ENCODE data around the gene RBM20.
A peak's percentile ranks its signal among the peaks of the same experiment; 100 is the strongest.
"Not testable (repeated sequence)": the region's sequence is repeated elsewhere in the genome, so short reads cannot be mapped to it uniquely, and the experiment has no call there.

RBM20 gene

DNA sequence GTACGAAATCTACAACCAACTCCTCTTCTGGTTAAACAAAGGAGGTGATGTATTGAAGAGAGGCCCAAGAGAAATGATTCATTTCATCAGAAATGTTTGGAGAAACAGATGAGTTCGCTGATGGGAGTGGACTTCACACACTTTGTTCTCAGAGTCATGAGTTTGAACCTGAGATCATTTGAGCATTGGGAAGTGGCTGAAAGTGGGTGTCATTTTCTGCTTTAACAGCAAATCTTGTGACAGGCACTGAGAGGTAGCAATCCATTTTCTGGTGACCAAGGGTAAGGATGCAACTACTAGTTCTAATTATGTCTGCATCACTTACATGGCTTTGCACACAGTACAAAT lies 51.4 kb downstream of the RBM20 start:
- intact Hi-C loops (cut with DNase I) = no loop called here
- no peak for DNase-seq

- DNase-seq = peak in 1 of 42 donors; percentile 26
- intact Hi-C loops (cut with DNase I) = no loop called here
Measured at GRCh38 chr10:110696436-110696835, 52.3 kb downstream of the RBM20 start.

GRCh38 chr10:110698340-110698739 lies 54.2 kb downstream of the RBM20 start:
- DNase-seq = peak in 1 of 42 donors; percentile 10
- intact Hi-C loops (cut with DNase I) = no loop called here

DNA sequence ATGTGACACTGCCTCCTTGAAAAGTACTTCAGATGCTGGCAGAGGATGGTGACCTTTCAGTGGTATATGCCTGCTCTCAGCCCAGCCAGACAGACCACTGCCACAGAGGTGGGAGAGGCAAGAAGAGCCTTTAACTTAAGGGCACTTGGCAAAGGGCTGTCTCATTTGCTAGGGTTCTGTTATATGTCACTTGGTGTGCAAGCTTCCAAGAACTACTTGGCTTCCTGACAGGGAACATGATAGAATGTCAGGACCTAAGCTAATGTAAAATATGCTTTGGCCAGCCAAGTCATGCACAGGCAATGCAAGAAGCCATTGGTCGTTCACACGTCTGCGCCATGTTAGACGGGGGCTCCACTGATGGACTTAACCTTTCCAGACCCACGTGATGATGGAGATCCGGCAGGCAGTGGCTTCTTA lies 54.7 kb downstream of the RBM20 start:
- intact Hi-C loops (cut with DNase I) = no loop called here
- peak in 1 of 42 donors; percentile 12 for DNase-seq

DNA sequence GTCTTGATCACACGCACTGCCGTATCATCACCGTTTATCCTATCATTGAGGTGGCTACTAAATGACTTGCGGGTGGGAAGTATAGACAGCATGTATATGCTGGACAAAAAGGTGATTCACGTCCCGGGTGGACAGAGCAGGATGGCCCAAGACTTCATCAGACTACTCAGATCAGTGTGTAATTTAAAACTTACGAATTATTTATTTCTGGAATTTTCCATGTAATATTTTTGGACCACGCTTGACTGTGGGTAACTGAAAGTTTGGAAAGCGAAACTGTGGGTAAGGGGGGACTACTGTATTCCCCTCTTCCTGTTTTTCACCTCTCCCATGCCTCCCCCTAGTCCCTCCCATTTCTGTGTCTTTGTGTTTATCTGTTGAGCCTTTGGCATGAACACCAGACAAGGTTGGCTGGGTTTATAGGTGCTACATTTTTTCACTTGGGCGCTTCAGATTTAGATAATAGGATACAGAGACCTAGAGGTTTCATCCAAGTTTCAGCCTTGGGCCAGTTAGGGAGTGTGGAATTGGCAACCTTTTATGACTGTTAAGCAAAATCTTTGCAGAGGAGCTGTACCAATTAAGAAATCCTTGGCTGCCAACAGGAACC lies 55.8 kb downstream of the RBM20 start:
- intact Hi-C loops (cut with DNase I) = no loop called here
- peak in 1 of 42 donors; percentile 17 for DNase-seq

DNA sequence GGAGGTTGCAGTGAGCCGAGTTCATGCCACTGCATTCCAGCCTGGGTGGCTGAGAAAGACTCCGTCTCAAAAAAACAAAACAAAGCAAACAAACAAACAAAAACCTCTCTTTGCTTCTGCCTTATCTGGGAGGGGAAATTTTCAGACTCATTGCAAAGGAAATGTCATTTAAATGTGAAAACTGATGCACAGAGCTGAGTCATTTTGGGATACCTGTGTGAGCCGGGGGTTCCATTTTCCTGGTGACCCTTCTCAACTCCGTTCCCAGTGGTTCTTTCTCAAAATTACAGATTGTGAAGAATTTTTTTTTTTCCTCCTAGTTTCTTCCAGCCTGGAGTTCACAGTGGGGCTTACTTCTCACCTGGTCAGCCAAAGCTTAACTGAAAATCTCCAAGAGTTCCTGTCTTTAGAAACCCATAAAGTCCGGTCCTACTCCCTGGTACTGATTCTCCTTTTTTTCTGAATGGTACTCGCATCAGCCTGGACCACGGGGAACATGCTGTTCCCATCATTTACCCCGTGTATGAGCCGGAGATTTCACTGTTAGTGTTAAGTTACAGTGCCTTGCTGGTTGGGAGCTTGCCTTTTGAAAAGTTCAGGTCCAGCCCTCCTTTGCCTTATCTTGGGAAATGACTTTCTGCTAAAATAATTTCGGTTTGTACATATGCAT lies 56.9 kb downstream of the RBM20 start:
- no peak for DNase-seq
- intact Hi-C loops (cut with DNase I) = no loop called here

DNA sequence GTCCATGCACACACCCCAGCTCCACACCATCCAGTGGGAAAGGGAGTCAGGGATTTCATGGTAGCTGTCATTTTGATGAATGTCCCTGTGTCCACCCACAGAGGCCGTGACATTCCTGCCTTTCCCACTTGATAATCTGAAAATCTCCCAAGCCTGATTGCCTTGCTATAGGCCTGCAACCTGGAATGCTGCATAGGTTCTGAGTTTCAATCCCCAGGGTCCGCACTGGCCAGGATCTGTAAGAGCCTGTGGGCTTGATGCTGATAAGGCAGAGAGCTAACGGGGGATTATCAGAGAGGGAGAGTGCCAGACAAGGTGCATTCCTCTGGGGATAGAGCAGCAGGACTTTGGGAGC lies 57.5 kb downstream of the RBM20 start:
- intact Hi-C loops (cut with DNase I) = no loop called here
- no peak for DNase-seq

DNA sequence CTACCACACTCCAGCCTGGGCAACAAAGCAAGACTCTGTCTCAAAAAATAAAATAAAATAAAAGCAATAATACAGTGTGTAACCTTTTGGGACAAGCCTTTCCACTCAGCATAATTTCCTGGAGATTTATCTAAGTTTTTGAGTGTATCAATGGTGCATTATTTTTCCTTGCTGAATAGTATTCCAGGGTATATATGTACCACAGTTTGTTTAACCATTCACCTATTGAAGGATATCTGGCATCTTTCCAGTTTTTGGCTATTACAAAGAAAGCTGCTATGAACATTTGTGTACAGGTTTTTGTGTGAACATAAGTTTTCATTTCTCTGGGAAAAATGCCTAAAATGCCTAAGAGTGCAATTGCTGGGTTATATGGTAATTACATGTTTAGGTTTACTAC lies 59.9 kb downstream of the RBM20 start:
- intact Hi-C loops (cut with DNase I) = no loop called here

GRCh38 chr10:110704906-110705476 lies 60.9 kb downstream of the RBM20 start:
- DNase-seq = peak in 1 of 42 donors; percentile 4
- intact Hi-C loops (cut with DNase I) = no loop called here

More for the DNA sequence above, 59.9 kb downstream of the RBM20 start:
- no peak for DNase-seq

GRCh38 chr10:110705596-110705995 lies 61.5 kb downstream of the RBM20 start:
- intact Hi-C loops (cut with DNase I) = not testable (repeated sequence)

GRCh38 chr10:110706690-110707098 lies 62.6 kb downstream of the RBM20 start:
- intact Hi-C loops (cut with DNase I) = no loop called here

More at GRCh38 chr10:110705596-110705995, 61.5 kb downstream of the RBM20 start:
- peak in 1 of 42 donors; percentile 1 for DNase-seq

GRCh38 chr10:110708776-110709443 lies 64.8 kb downstream of the RBM20 start:
- intact Hi-C loops (cut with DNase I) = no loop called here
- DNase-seq = peak in 1 of 42 donors; percentile 26

More at GRCh38 chr10:110706690-110707098, 62.6 kb downstream of the RBM20 start:
- peak in 1 of 42 donors; percentile 9 for DNase-seq

DNA sequence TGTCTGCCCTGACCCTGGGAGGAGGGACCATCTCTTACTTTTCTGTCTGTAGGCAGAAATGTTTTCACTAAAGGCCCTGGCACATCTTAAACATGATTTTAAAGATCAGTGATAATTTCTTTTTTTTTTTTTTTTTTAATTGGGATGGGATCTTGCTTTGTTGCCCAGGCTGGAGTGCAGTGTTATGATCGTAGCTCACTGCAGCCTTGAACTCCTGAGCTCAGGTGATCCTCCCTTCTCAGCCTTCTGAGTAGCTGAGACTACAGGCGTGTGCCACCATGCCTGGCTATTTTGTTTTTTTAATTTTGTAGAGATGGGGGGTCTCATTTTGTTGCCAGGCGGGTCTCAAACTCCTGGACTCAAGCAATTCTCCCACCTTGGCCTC lies 65.3 kb downstream of the RBM20 start:
- DNase-seq = peak in 1 of 42 donors; percentile 16
- intact Hi-C loops (cut with DNase I) = no loop called here

DNA sequence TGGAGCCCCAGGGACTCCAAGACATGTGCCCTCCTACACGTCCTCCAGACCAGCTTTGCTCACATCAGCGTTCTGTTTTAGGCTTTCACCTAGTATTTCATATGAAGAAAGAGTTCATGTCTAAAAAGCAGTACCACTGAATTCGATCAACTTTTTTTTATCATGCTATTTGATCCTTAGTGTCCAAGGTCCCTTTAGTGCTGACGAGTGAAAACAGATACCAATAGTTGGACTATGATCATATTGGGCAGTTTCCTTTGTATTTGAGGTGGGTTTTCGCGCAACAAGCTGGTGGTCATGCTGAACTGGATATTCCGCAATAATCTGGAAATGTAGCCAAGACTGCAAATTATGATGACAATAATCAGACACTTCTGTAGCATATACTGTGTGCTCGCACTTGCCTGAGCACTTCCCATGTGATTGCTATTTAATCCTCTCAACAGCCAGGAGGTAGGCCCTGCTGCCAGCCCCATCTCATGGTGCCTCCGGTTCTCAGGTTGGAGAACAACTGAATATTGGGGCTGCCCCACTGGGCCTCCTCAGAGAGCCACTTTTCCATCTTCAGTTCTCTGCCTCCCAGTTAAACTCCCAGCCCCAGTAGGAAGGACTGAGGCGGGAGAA lies 65.9 kb downstream of the RBM20 start:
- intact Hi-C loops (cut with DNase I) = no loop called here

GRCh38 chr10:110710621-110711020 lies 66.5 kb downstream of the RBM20 start:
- peak in 1 of 42 donors; percentile 21 for DNase-seq
- intact Hi-C loops (cut with DNase I) = no loop called here

More for the DNA sequence above, 65.9 kb downstream of the RBM20 start:
- DNase-seq = peak in 1 of 42 donors; percentile 10

- intact Hi-C loops (cut with DNase I) = no loop called here
- DNase-seq = peak in 1 of 42 donors; percentile 2
Measured at GRCh38 chr10:110711382-110711781, 67.2 kb downstream of the RBM20 start.

- peak in 1 of 42 donors; percentile 14 for DNase-seq
- intact Hi-C loops (cut with DNase I) = no loop called here
Measured at GRCh38 chr10:110714356-110714755, 70.2 kb downstream of the RBM20 start.

- DNase-seq = peak in 11 of 42 donors; percentile 8 to 45 (median 24)
- intact Hi-C loops (cut with DNase I) = no loop called here
Measured at GRCh38 chr10:110717781-110718589, 73.8 kb downstream of the RBM20 start.
